Pancreas (tissue), 10 donors: ENCODE results near the gene GLRX2. TPM values are rescaled to one million over a fixed set of nuclear protein-coding genes. Genes with fewer than 3 reads are reported as not detected.
"Not testable (repeated sequence)": the region's sequence is repeated elsewhere in the genome, so short reads cannot be mapped to it uniquely, and the experiment has no call there.

Experiments used
- ATAC-seq, 4 donors: fragments of 200-7000 bp; cut with Tn5 transposase; one replicate each; pipeline versions ENCODE4 v1.8.0 to v1.9.1; 2020; ENCODE audit warnings: mild to moderate bottlenecking in 4 of 4, moderate library complexity in 4 of 4
- DNase-seq, 6 donors: peaks; one replicate each; pipeline ENCODE4 v3.0.0-alpha.2; 2020
- FAIRE-seq: peaks from 2 replicates; lab custom pipeline; 2012; peaks lifted over from hg19 to GRCh38; lab: Jason Lieb, UNC
- H3K27ac ChIP-seq, 4 donors: fragments of 200-600 bp; sonication (generic); 1 replicate in 3 of 4; 2 replicates in 1 of 4; pipeline versions ENCODE4 v1.5.0 to v1.8.0; 2020
- H3K27me3 ChIP-seq, 4 donors: fragments of 200-600 bp; one replicate each; pipeline ENCODE4 v1.8.0; 2021
- H3K36me3 ChIP-seq, 3 donors: fragments of 200-600 bp; sonication (generic) in 1 of 3; one replicate each; pipeline versions ENCODE4 v1.5.0 to v1.8.0; 2020 to 2021
- H3K4me1 ChIP-seq, 3 donors: fragments of 200-600 bp; one replicate each; pipeline ENCODE4 v1.8.0; 2021
- H3K4me3 ChIP-seq, 4 donors: fragments of 200-600 bp; sonication (generic) in 2 of 4; one replicate each; pipeline versions ENCODE4 v1.5.0 to v1.8.0; 2020 to 2021
- H3K9me3 ChIP-seq, 4 donors: fragments of 200-600 bp; one replicate each; pipeline ENCODE4 v1.8.0; 2021
- CTCF ChIP-seq, 4 donors: fragments of 200-600 bp; sonication (generic) in 3 of 4; IDR thresholded peaks; one replicate each; pipeline versions ENCODE4 v1.5.0 to v1.8.0; 2021; ENCODE audit warnings: antibody characterized with exemption in 4 of 4
- WGBS, 2 donors: extraction: QIAGEN DNeasy Blood & Tissue Kit; methylation state at CpG; one replicate each; pipeline ENCODE4 v1.1.7; 2013; 5-methylcytosine and 5-hydroxymethylcytosine counted together
- intact Hi-C, 3 donors: fragments of 100-400 bp; cut with DNase I; formaldehyde crosslinking; loops; one replicate each; pipeline versions ENCODE4 v1.11.1 to v1.14.2; 2022
- microRNA-seq, 2 donors: library from miRNA; unstranded; fragments of <30 nt; microRNA quantifications; one replicate each; pipeline versions ENCODE4 to v1.1.0, GENCODE V29; 2019 to 2020
- polyA plus RNA-seq, 2 donors: library from polyadenylated mRNA; stranded (reverse); fragments of 200-250 nt; gene quantifications; one replicate each; pipeline ENCODE4 v1.2.3, GENCODE V29; 2013
- total RNA-seq, 6 donors: library from RNA; stranded (reverse); fragmentation: NEBNext Ultra II Directional in 4 of 6; extraction: Animal tissue kit (Norgen Biotek cat#: 25700) in 4 of 6; gene quantifications; one replicate each; pipeline versions ENCODE4 v1.2.1 to v1.2.4, GENCODE V29; 2021 to 2023
- donor health status: healthy with polysubstance abuse.
- donor health status: DM: no; HTN: no; CAD: no; lungs with moderate emphysema.
- donor health status: DM: no; HTN: no; CAD: no.
- donor health status: control.
- donor health status: control.
- donor health status: Bipolar disorder and iron deficiency.
- donor health status: DM: yes; HTN: yes; CAD: no.
- donor health status: DM: no; HTN: no; CAD: no.
- donor health status: DM: no; HTN: no; CAD: no.
- donor health status: DM: yes; HTN: yes; CAD: no.

Gene GLRX2
- total and polyA plus RNA-seq, 8 donors: 4.1 to 12.9 (median 6.3) TPM

GRCh38 chr1:193059282-193060114 is 45.7 kb downstream of the GLRX2 start, which contains the start of the genes RO60 and UCHL5:
Gene RO60, plus strand, starts transcription at chr1:193059612. Its CDS starts 9,443 bp downstream, at chr1:193069055.
Gene UCHL5, minus strand, starts transcription at chr1:193059360. Its CDS starts 100 bp downstream, at chr1:193059260.
- intact Hi-C loops: loop anchor here in 1 of 3 donors (5.0 kb wide), 1 partner anchor 43 kb away; no protein-coding TSS in a partner anchor
- DNase-seq: peak; percentile 93 to 98 (median 97)
- FAIRE-seq: peak; percentile 79
- Histone ChIP-seq H3K4me1 (peaks cover 13 to 32% (median 30%) of the 10 kb centered on the region in 3 donors), H3K36me3 (no peaks in the 10 kb centered on the region), H3K27me3 (no peaks in the 10 kb centered on the region), H3K4me3 (peak within 1 kb of the TSS; percentile 67 to 83 (median 74)), H3K27ac (peak within 1 kb of the TSS; percentile 90 to 97 (median 92)), H3K9me3 (no peaks in the 10 kb centered on the region)
- 0 to 1% methylated on average over 74 of the region's 74 CpGs for WGBS, 2 donors
- ATAC-seq: peak; percentile 94 to 97 (median 94)
- TF ChIP-seq CTCF (IDR thresholded peaks at IDR 0.05): no peak

- Histone ChIP-seq H3K27me3 (no peaks in the 10 kb centered on the region), H3K27ac (peak overlapping the region; percentile 90 to 97 (median 92)), H3K4me1 (peaks cover 13 to 32% (median 30%) of the 10 kb centered on the region in 3 donors), H3K9me3 (no peaks in the 10 kb centered on the region), H3K4me3 (peak overlapping the region; percentile 67 to 83 (median 74)), H3K36me3 (no peaks in the 10 kb centered on the region)
- DNase-seq (peak; percentile 14 to 70 (median 47)), FAIRE-seq (no peak), ATAC-seq (peak; percentile 23 to 47 (median 33))
- intact Hi-C loops: loop anchor here in 1 of 3 donors (5.0 kb wide), 1 partner anchor 44 kb away; no protein-coding TSS in a partner anchor
- no peak for TF ChIP-seq CTCF (IDR thresholded peaks at IDR 0.05)
- 0 to 1% methylated on average over 36 to 37 of the region's 37 CpGs for WGBS, 2 donors
Measured at GRCh38 chr1:193058529-193059281, 46.5 kb downstream of the GLRX2 start.

GRCh38 chr1:193054169-193054675 is 51.0 kb downstream of the GLRX2 start:
- ATAC-seq: no peak
- no peak overlapping the region for H3K4me3 ChIP-seq
- WGBS, 2 donors: 54 to 60% methylated on average over 4 of the region's 4 CpGs

GRCh38 chr1:193048913-193049312 is 56.3 kb downstream of the GLRX2 start:
- ATAC-seq, intact Hi-C loops, H3K27ac ChIP-seq, H3K9me3 ChIP-seq, FAIRE-seq, H3K27me3 ChIP-seq, DNase-seq, H3K4me1 ChIP-seq, H3K4me3 ChIP-seq: not testable (repeated sequence)
- 95 to 97% methylated on average over 5 of the region's 5 CpGs for WGBS, 2 donors
- peaks cover 0 to 25% (median 4%) of the 10 kb centered on the region in 3 donors for H3K36me3 ChIP-seq

More at GRCh38 chr1:193054169-193054675, 51.0 kb downstream of the GLRX2 start:
- Histone ChIP-seq H3K36me3 (peaks cover 0 to 14% (median 0%) of the 10 kb centered on the region in 3 donors), H3K27me3 (no peaks in the 10 kb centered on the region), H3K4me1 (peaks cover 5 to 28% (median 13%) of the 10 kb centered on the region in 3 donors), H3K27ac (no peak overlapping the region), H3K9me3 (no peaks in the 10 kb centered on the region)
- no peak for FAIRE-seq
- no peak for DNase-seq
- no peak for TF ChIP-seq CTCF (IDR thresholded peaks at IDR 0.05)
- intact Hi-C loops: no loop called here

Small RNA genes lying within 50 kb of the gene (microRNA-seq; reads per million reads assigned to microRNA genes)
- gene MIR1278: 0.29 to 0.77 reads per million in 2 donors

Other genes starting within 250 kb of the GLRX2 start
- gene UCHL5, start 46.1 kb downstream of the GLRX2 start, total RNA-seq: 10 to 100 TPM; 14.8 to 26.8 (median 17.8) TPM
- gene UCHL5, start 46.1 kb downstream of the GLRX2 start, polyA plus RNA-seq: 10 to 100 TPM in 1 of 2 donors, 1 to 10 TPM in 1; 9.8 to 13.5 TPM
- 10 to 100 TPM; 14.0 to 31.3 (median 22.7) TPM for gene RO60, start 45.8 kb downstream of the GLRX2 start, total RNA-seq
- 1 to 10 TPM; 4.3 to 5.1 TPM for gene RO60, start 45.8 kb downstream of the GLRX2 start, polyA plus RNA-seq
- gene CDC73, start 16.6 kb upstream of the GLRX2 start, total RNA-seq: 10 to 100 TPM; 19.1 to 33.7 (median 24.6) TPM
- gene CDC73, start 16.6 kb upstream of the GLRX2 start, polyA plus RNA-seq: 1 to 10 TPM; 3.4 to 6.6 TPM
- under 1 TPM; 0.20 to 0.76 (median 0.34) TPM for gene B3GALT2, start 81.2 kb upstream of the GLRX2 start, total RNA-seq
- gene B3GALT2, start 81.2 kb upstream of the GLRX2 start, polyA plus RNA-seq: under 1 TPM; 0.27 to 0.99 TPM